Inflammatory macrophage treated with lipopolysaccharide for 4 hours (primary cell): ENCODE measurements around the gene HVCN1.

Experiments
- DNase-seq: peaks from one replicate; pipeline ENCODE4 v3.0.0-alpha.2; 2020

HVCN1 gene

DNA sequence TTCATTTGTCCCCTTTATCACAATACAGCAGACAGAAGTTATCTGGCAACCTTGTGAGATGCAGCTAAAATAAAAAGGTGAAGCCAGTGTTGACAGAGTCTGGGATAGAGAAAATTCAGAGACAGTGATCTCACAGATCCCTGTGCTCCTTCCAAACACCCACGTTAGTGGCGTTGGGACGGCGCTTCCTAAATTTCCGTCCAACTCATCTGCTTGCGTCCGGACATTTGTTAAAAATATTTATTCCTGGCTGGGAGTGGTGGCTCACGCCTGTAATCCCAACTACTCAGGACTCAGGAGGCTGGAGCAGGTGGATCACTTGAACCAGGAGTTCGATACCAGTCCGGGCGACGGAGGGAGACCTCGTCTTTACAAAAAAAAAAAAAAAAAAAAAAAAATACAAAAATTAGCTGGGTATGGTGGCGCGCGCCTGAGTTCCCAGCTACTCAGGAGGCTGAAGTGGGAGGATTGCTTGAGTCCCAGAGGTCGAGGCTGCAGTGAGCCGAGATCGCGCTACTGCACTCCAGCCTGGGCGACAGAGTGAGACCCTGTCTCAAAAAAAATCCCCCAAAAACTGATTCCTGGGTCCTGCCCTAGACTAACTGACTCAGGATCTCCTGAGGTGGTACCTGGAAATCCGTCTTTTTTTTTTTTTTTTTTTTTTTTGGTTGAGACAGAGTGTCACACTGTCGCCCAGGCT is 75.7 kb downstream of the HVCN1 start:
- no peak for DNase-seq

DNA sequence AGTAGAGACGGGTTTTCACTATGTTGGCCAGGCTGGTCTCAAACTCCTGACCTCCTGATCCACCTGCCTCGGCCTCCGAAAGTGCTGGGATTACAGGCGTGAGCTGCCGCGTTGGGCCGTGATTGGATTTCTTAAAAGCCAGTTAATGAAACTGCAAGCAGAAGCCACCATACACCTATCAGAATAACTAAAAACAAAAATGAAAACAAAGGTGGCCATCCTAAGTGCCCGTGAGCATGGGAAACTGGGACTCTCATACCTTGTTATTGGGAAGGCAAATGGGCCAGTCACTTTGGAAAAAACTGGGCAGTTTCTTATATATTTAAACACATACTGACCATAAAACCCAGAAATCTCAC is 82.7 kb downstream of the HVCN1 start:
- DNase-seq: no peak

DNA sequence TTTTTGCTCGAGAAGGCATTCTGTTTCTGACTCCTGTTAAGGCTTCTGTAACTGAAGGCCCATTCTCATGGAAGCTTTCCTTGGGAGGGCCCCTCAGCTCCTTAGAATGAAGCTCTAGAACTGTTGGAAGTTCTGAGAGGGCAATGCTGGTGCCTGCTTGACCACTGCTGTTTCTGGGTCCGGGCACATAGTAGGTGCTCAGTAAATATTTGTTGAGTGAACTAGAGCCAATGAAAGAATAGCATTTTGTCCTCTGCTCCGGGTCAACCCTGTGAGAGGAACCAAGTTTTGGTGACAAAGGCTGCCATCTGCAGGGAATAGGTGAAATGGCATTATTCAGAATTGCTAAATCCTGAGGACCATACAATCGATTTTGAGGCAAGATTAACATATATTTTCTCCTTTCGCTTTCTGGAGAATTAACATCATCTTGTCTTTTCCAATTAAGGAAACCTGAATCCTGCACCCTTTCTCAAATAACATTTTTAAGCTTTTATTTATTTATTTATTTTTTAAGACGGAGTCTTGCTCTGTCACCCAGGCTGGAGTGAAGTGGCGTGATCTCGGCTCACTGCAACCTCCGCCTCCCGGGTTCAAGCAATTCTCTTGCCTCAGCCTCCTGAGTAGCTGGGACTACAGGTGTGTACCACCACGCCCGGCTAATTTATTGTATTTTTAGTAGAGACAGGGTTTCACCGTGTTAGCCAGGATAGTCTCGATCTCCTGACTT is 86.7 kb downstream of the HVCN1 start:
- DNase-seq: peak; percentile 70

DNA sequence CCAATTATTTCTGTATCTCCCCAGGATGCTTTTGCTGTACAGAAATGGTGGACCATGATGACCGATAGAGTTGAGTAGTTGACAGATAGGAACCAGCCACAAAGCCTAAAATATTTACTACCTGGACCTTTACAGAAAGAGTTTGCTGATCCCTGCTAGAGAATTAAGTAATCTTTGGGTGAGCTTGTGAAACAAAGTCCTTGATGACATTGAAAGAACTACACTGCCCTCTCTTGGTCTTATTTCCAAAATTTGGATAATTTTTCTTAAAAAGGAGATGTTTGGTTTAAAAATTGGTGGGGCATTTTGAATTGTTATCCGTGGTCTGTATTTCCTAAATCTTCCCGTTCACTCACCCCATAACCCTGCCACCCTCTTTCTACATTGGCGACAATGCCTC is 88.7 kb downstream of the HVCN1 start:
- DNase-seq: peak; percentile 81

DNA sequence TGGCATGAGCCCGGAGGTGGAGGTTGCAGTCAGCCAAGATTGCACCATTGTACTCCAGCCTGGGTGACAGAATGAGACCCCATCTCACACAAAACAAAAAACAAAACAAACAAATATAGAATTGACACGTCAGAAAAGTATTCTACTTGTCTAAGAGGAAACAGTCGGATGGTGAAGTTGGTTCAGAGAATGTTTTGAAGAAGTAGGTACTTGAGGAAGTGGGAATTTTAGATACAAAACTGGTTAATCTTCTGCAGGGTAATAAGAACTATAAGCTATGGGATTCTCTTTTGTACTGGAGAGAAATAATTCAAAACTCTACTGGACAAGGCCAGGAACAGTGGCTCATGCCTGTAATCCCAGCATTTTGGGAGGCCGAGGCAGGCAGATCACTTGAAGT is 89.6 kb downstream of the HVCN1 start:
- DNase-seq: peak; percentile 79
